Measurements from ENCODE around the gene CLGN.

GRCh38 chr4:140359562-140360427 lies 67.7 kb downstream of the CLGN start:
- TF ChIP-seq POLR2A (IDR thresholded peaks at IDR 0.05; ENCODE audit: low read depth, low read length), result no peak
- no peak for TF ChIP-seq POLR2AphosphoS5 (IDR thresholded peaks at IDR 0.05; ENCODE audit: low read depth, low read length)
- TF ChIP-seq PAX5 (IDR thresholded peaks at IDR 0.05; ENCODE audit: insufficient read depth, low read length, severe bottlenecking), result no peak

All from GM12891 (cell line).